Epidermal melanocyte (primary cell): Measurements from ENCODE around the gene COMT.

Experiments used
- DNase-seq: peaks from one replicate; pipeline ENCODE4 v3.0.0; 2011; ENCODE audit warnings: low spot score; ENCODE audit not compliant: insufficient read length

Gene COMT

GRCh38 chr22:19955241-19956128 is 13.9 kb downstream of the COMT start:
- DNase-seq: no peak

GRCh38 chr22:19957445-19957844 is 15.9 kb downstream of the COMT start:
- no peak for DNase-seq

- DNase-seq: no peak
Observed at GRCh38 chr22:19958083-19959042, 16.8 kb downstream of the COMT start.

GRCh38 chr22:19959043-19959586 is 17.5 kb downstream of the COMT start:
- no peak for DNase-seq

- DNase-seq: no peak
Observed at GRCh38 chr22:19959587-19960490, 18.3 kb downstream of the COMT start.

GRCh38 chr22:19960491-19961200 is 19.1 kb downstream of the COMT start:
- DNase-seq: no peak

- DNase-seq: no peak
Observed at GRCh38 chr22:19961201-19961580, 19.6 kb downstream of the COMT start.

- DNase-seq: no peak
Observed at GRCh38 chr22:19961868-19962245, 20.3 kb downstream of the COMT start.

- no peak for DNase-seq
Observed at GRCh38 chr22:19962246-19962908, 20.8 kb downstream of the COMT start.

- no peak for DNase-seq
Observed at GRCh38 chr22:19962909-19963806, 21.6 kb downstream of the COMT start.

GRCh38 chr22:19963863-19964642 is 22.5 kb downstream of the COMT start:
- no peak for DNase-seq

- no peak for DNase-seq
Observed at GRCh38 chr22:19964701-19965386, 23.3 kb downstream of the COMT start.

- DNase-seq: no peak
Observed at GRCh38 chr22:19965771-19966709, 24.5 kb downstream of the COMT start.

- DNase-seq: no peak
Observed at GRCh38 chr22:19966908-19967750, 25.6 kb downstream of the COMT start.

- no peak for DNase-seq
Observed at GRCh38 chr22:19967850-19968449, 26.4 kb downstream of the COMT start.
